ENCODE measurements around the gene GATA1.

GATA1 gene

GRCh38 chrX:48785540-48786214, 713 bp upstream of the GATA1 start:
- DNase-seq: no peak

GRCh38 chrX:48786825-48787504, 575 bp downstream of the GATA1 start:
- DNase-seq: no peak

- DNase-seq: no peak
These were observed 1.4 kb downstream of the GATA1 start for GRCh38 chrX:48787505-48788443.

GRCh38 chrX:48789366-48790220, 3.2 kb downstream of the GATA1 start:
- DNase-seq: no peak

DNA sequence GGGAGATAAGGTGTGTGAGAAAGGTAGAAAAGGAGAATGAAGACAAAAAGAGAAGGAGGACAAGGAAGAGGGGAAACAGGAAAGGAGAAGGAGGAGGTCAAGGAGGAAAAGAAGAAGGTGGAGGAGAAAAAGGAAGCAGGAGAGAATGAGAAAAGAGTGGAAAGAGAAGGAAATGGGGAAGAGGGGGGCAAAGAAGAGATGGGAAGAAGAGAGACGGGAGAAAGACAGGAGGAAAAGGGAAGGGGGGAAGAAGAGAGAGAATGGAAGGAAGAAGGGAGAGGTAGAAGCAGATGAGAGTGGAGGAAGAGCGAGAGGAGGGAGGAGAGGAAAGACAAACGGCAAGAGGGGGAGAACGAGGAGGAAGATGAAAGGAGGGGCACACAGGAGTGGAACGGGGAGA, 4.1 kb downstream of the GATA1 start:
- no peak for DNase-seq

DNA sequence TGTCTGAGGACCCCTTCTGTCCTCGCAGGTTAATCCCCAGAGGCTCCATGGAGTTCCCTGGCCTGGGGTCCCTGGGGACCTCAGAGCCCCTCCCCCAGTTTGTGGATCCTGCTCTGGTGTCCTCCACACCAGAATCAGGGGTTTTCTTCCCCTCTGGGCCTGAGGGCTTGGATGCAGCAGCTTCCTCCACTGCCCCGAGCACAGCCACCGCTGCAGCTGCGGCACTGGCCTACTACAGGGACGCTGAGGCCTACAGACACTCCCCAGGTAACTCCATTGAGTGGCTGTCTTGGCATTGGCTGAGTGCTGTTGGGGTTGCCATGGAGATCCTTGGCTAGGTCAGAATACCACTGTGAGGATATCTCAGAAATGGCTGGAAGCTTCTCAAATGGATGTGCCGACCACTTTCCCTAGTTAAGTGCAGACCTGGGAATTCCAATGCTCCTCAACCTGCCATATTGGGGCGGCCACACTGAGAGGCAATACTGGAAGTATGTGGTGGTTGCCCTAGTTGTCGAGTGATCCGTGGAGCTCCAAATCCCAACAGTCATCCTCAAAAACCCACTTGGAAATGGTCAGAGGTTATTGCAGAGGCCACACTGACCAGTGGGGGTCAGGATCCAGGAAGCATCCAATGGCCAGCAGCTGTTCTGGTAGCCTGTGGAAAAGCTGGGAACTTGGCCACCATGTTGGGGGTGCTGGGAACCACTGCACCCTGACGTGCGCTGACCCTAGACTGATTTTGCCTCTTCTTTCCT, 4.9 kb downstream of the GATA1 start:
- no peak for DNase-seq

DNA sequence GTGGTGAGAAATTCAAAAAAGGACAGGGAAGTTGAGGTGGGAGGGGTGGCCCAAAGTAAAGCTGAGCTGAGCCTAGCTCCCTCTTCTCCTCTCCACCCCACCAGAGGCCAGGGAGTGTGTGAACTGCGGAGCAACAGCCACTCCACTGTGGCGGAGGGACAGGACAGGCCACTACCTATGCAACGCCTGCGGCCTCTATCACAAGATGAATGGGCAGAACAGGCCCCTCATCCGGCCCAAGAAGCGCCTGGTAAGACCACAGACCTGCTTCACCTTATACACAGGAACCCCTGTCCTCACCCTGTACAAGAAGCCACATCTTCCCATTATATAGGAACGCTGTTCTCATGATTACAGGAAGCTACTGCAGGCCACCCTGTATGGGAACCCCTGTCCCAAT, 5.8 kb downstream of the GATA1 start:
- no peak for DNase-seq

- DNase-seq: no peak
These were observed 7.5 kb downstream of the GATA1 start for GRCh38 chrX:48793935-48794334.

DNA sequence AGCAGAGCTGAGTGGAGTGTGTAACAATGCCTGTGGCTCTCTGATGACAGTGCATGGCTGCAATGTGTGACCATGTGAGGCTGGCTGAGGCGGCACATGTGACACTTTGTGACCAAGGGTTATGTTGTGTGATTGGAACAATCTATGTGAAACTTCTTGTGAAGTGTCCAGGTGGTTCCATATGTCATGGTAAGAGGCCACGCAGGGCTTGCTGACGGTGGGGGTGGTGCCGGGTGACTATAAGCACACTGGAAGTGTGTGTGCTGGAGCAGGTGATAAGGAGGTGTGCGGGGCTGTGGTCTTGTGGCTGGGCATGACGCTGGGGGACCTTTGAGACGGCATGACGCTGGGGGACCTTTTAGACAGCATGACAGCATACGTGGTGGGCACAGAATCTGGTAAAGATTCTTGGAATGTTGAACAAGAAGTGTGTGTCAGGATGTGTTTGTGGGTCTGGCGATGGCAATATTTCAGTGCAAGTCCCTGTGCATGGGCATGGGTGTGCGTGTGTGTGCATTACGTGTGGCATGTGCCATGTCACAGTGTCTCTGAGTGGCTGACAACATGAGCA, 8.0 kb downstream of the GATA1 start:
- DNase-seq: no peak

- no peak for DNase-seq
These were observed 8.6 kb downstream of the GATA1 start for GRCh38 chrX:48794911-48795515.

GRCh38 chrX:48798318-48798717, 11.9 kb downstream of the GATA1 start:
- DNase-seq: no peak

GRCh38 chrX:48800574-48801279, 14.3 kb downstream of the GATA1 start:
- no peak for DNase-seq

- peak; percentile 91 to 99 (median 93) for DNase-seq
These were observed 15.1 kb downstream of the GATA1 start, which contains the start of gene HDAC6 for GRCh38 chrX:48801280-48802088. Gene HDAC6, plus strand, starts transcription at chrX:48802067. Its CDS starts 626 bp downstream, at chrX:48802693.

DNA sequence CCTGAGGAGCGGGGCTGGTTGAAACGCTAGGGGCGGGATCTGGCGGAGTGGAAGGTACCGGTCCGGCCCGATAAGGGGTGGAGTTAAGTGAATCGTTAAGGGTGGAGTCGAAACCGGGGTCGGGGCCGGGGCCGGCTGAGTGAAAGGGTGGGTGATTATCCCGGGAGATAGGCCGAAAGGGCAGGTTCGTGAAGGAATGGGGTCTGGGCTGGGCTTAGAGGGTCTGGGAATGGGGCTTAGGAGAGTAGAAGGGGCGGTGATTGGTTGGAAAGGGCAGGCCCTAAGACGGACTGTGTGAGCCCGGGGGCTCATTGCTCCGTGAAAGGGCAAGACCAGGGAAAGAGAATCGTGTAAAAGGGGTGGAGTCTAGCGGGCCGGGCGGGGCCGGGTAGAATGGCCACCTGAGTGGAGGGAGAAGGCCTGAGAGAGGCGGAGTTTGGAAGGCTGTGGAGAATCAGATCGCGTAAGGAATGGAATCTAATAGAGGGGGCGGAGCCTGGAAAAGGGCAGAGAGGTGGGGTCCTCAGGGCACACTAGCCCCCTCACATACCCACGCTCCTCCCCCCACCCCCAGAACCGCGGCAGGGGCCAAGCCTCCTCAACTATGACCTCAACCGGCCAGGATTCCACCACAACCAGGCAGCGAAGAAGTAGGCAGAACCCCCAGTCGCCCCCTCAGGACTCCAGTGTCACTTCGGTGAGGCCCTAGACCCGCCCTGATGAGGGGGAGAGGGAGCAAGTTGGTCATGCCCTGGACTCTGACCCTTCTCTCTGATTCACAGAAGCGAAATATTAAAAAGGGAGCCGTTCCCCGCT, 15.9 kb downstream of the GATA1 start:
- peak; percentile 20 to 81 (median 33) for DNase-seq

- no peak for DNase-seq
These were observed 16.5 kb downstream of the GATA1 start for GRCh38 chrX:48802905-48803200.

- DNase-seq: no peak
These were observed 19.7 kb downstream of the GATA1 start for GRCh38 chrX:48806081-48806480.

DNA sequence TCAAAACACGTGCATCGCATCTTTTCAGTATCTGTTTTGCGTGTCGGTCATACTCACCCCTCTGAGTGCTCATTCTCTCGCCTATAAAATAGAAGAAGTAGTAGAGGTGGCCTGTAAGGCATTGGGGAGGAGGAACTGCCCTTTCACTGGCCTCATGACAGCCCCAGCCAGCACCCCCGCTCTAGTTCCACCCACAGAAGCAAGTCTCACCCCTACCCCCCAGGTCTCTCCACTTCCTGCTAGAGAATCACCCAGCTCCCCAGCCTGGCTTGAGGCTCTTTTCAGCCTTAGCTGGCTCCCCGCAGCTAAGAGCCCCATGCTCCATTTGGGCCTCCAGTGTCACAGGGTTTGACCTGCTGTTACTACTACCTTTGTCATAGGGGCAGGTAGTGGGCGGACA, 27.3 kb downstream of the GATA1 start:
- no peak for DNase-seq

GRCh38 chrX:48814722-48815121, 28.3 kb downstream of the GATA1 start:
- DNase-seq: no peak

GRCh38 chrX:48815266-48815665, 28.9 kb downstream of the GATA1 start:
- DNase-seq: no peak
